H1 (cell line): ENCODE results near the gene ZC3H6. TPM values are rescaled to one million over a fixed set of nuclear protein-coding genes. Genes with fewer than 3 reads are reported as not detected.

ENCODE experiments used
- CTCF ChIA-PET: fragments of 300-600 bp; sonication (Branson Sonifier 250); formaldehyde crosslinking; loops from one replicate; lab custom pipeline; 2021; ENCODE audit not compliant: partially characterized antibody; lab: Charles Lee
- POLR2A ChIA-PET: fragments of 300-600 bp; sonication (Branson Sonifier 250); formaldehyde crosslinking; loops from one replicate; lab custom pipeline; 2021; ENCODE audit warnings: inconsistent platforms; ENCODE audit not compliant: partially characterized antibody; lab: Charles Lee
- DNase-seq, 2 experiments: peaks; one replicate each; pipeline versions ENCODE4 v3.0.0 to v3.0.0-alpha.2; 2010 to 2022; ENCODE audit warnings: low spot score in 2 of 2, low read depth in 1 of 2, mixed read lengths in 1 of 2
- FAIRE-seq: peaks from 2 replicates; lab custom pipeline; 2011; peaks lifted over from hg19 to GRCh38; lab: Jason Lieb, UNC
- H2AFZ ChIP-seq: 2 replicates; pipeline ENCODE4 v1.8.1; 2012; ENCODE audit warnings: low read length, inconsistent platforms
- H2AK5ac ChIP-seq: 2 replicates; pipeline ENCODE4 v1.6.1; 2013; ENCODE audit warnings: low read depth, low read length
- H2BK120ac ChIP-seq: replicated peaks from 2 replicates; pipeline ENCODE3; 2013; ENCODE audit warnings: low read depth, low read length, inconsistent platforms
- H2BK12ac ChIP-seq: 2 replicates; pipeline ENCODE4 v1.6.1; 2013; ENCODE audit warnings: low read depth, low read length
- H2BK15ac ChIP-seq: 2 replicates; pipeline ENCODE4 v1.6.1; 2013; ENCODE audit warnings: low read length
- H2BK20ac ChIP-seq: 2 replicates; pipeline ENCODE4 v1.6.1; 2013; ENCODE audit warnings: low read length
- H2BK5ac ChIP-seq: 2 replicates; pipeline ENCODE4 v1.6.1; 2013; ENCODE audit warnings: low read depth, low read length
- H3K14ac ChIP-seq: 2 replicates; pipeline ENCODE4 v1.6.1; 2013; ENCODE audit warnings: inconsistent platforms; ENCODE audit not compliant: insufficient read length
- H3K18ac ChIP-seq: 2 replicates; pipeline ENCODE4 v1.6.1; 2013; ENCODE audit warnings: low read length; ENCODE audit errors: extremely low read depth
- H3K23ac ChIP-seq: 2 replicates; pipeline ENCODE4 v1.6.1; 2013; ENCODE audit warnings: inconsistent platforms; ENCODE audit not compliant: insufficient read length
- H3K23me2 ChIP-seq: 2 replicates; pipeline ENCODE4 v1.6.1; 2013; ENCODE audit warnings: low read depth, low read length
- H3K27ac ChIP-seq: 2 replicates; pipeline ENCODE4 v1.6.1; 2011; ENCODE audit warnings: low read depth, low read length, inconsistent platforms
- H3K27me3 ChIP-seq, 4 experiments: replicated peaks in 1 of 4; 1 replicate in 1 of 4; 2 replicates in 3 of 4; pipeline versions ENCODE4 v1.6.1 to v1.8.1; 2011 to 2013; ENCODE audit warnings: low read length in 3 of 4, mild to moderate bottlenecking in 3 of 4, inconsistent platforms in 2 of 4, mixed read lengths in 2 of 4, moderate library complexity in 1 of 4; ENCODE audit not compliant: control insufficient read depth in 3 of 4, insufficient read depth in 3 of 4; ENCODE audit errors: extremely low read depth in 1 of 4
- H3K36me3 ChIP-seq, 4 experiments: 2 replicates each; pipeline versions ENCODE4 v1.6.1 to v1.8.1; 2011 to 2013; ENCODE audit warnings: mild to moderate bottlenecking in 4 of 4, low read length in 3 of 4, moderate library complexity in 2 of 4, control low read depth in 1 of 4, inconsistent platforms in 1 of 4; ENCODE audit not compliant: insufficient read depth in 4 of 4, control insufficient read depth in 2 of 4
- H3K4ac ChIP-seq: replicated peaks from 2 replicates; pipeline ENCODE3; 2013; ENCODE audit warnings: low read length, low read depth, mixed read lengths, inconsistent platforms; ENCODE audit not compliant: insufficient read length
- H3K4me1 ChIP-seq, 4 experiments: replicated peaks in 1 of 4; 1 replicate in 1 of 4; 2 replicates in 3 of 4; pipeline versions ENCODE4 v1.6.1 to v1.8.1; 2011 to 2013; ENCODE audit warnings: low read length in 3 of 4, inconsistent platforms in 2 of 4, mixed read lengths in 1 of 4; ENCODE audit not compliant: insufficient read depth in 4 of 4, control insufficient read depth in 3 of 4
- H3K4me2 ChIP-seq, 2 experiments: 2 replicates each; pipeline versions ENCODE4 v1.6.1 to v1.8.1; 2011 to 2013; ENCODE audit warnings: low read depth in 2 of 2, low read length in 2 of 2, control low read depth in 1 of 2, inconsistent platforms in 1 of 2, mild to moderate bottlenecking in 1 of 2; ENCODE audit not compliant: insufficient read depth in 1 of 2
- H3K4me3 ChIP-seq, 4 experiments: fragments of 200-600, 300-600 bp in 1 of 4; sonication (generic), shearing (Covaris generic), sonication (Bioruptor Twin) in 1 of 4; 2 replicates each; pipeline versions ENCODE4 v1.5.1 to v1.8.1; 2011 to 2016; ENCODE audit warnings: low read length in 4 of 4, low read depth in 3 of 4, control low read depth in 2 of 4, inconsistent platforms in 2 of 4, mild to moderate bottlenecking in 2 of 4, mixed read lengths in 1 of 4, moderate library complexity in 1 of 4; ENCODE audit not compliant: insufficient read depth in 2 of 4; ENCODE audit errors: extremely low read depth in 1 of 4
- H3K56ac ChIP-seq: replicated peaks from 2 replicates; pipeline ENCODE3; 2013; ENCODE audit warnings: low read depth, mild to moderate bottlenecking, mixed read lengths, low read length, inconsistent platforms; ENCODE audit not compliant: insufficient read length
- H3K79me1 ChIP-seq: 2 replicates; pipeline ENCODE4 v1.6.1; 2013; ENCODE audit warnings: low read depth, low read length, control low read depth
- H3K79me2 ChIP-seq, 2 experiments: 2 replicates each; pipeline versions ENCODE4 v1.6.1 to v1.8.1; 2012 to 2013; ENCODE audit warnings: low read length in 2 of 2, mild to moderate bottlenecking in 2 of 2, inconsistent platforms in 1 of 2; ENCODE audit not compliant: insufficient read depth in 2 of 2, control insufficient read depth in 1 of 2
- H3K9ac ChIP-seq, 4 experiments: replicated peaks in 1 of 4; 1 replicate in 1 of 4; 2 replicates in 3 of 4; pipeline versions ENCODE4 v1.6.1 to v1.8.1; 2011 to 2013; ENCODE audit warnings: low read depth in 3 of 4, low read length in 3 of 4, control low read depth in 2 of 4, mild to moderate bottlenecking in 2 of 4, moderate library complexity in 2 of 4, inconsistent platforms in 1 of 4; ENCODE audit errors: extremely low read depth in 1 of 4
- H3K9me3 ChIP-seq, 2 experiments: 2 replicates each; pipeline versions ENCODE4 v1.6.1 to v1.8.1; 2012 to 2013; ENCODE audit warnings: mild to moderate bottlenecking in 2 of 2, moderate library complexity in 2 of 2, control low read depth in 1 of 2, inconsistent platforms in 1 of 2, low read depth in 1 of 2, low read length in 1 of 2, mixed read lengths in 1 of 2; ENCODE audit not compliant: insufficient read depth in 2 of 2
- H4K20me1 ChIP-seq, 2 experiments: replicated peaks in 1 of 2; 2 replicates each; pipeline versions ENCODE3 to v1.8.1; 2011 to 2013; ENCODE audit warnings: inconsistent platforms in 2 of 2, low read length in 2 of 2, mild to moderate bottlenecking in 1 of 2; ENCODE audit not compliant: insufficient read depth in 2 of 2, control insufficient read depth in 1 of 2
- H4K5ac ChIP-seq: 2 replicates; pipeline ENCODE4 v1.6.1; 2013; ENCODE audit warnings: low read length, low read depth, mixed read lengths, inconsistent platforms; ENCODE audit not compliant: insufficient read length
- H4K8ac ChIP-seq: 2 replicates; pipeline ENCODE4 v1.8.0; 2013; ENCODE audit warnings: mild to moderate bottlenecking, moderate library complexity, low read length, inconsistent platforms; ENCODE audit not compliant: insufficient read depth; ENCODE audit errors: extremely low read depth
- H4K91ac ChIP-seq: replicated peaks from 2 replicates; pipeline ENCODE3; 2013; ENCODE audit warnings: low read length, mixed read lengths, inconsistent platforms; ENCODE audit not compliant: insufficient read length
- polyA plus RNA-seq, 7 experiments: library from polyadenylated mRNA; depleted of rRNA in 3 of 7; stranded (reverse) in 5 of 7; unstranded in 2 of 7; fragments of >200 nt in 5 of 7; fragments of 200-250 nt in 2 of 7; gene quantifications; 1 replicate in 5 of 7; 2 replicates in 1 of 7; 4 replicates in 1 of 7; pipeline versions ENCODE4 v1.2.1 to v1.2.3, GENCODE V29; 2011 to 2013; ENCODE audit warnings: missing spikeins in 2 of 7, mixed read lengths in 2 of 7
- total RNA-seq: library from RNA; stranded (reverse); fragmentation: NEBNext Ultra II Directional; extraction: Animal tissue kit (Norgen Biotek cat#: 25700); gene quantifications from 2 replicates; pipeline ENCODE4 v1.2.1, GENCODE V29; 2021
- TF ChIP-seq, protein P1 (sequence below): IDR thresholded peaks from 2 replicates; pipeline ENCODE4 v1.6.1; 2011; ENCODE audit warnings: low read depth, mild to moderate bottlenecking, low read length; ENCODE audit not compliant: insufficient read depth

Gene ZC3H6
- total and polyA plus RNA-seq, 2 of the 8 experiments (the other 6 are each of a cell fraction or from before 2014, with no cell fraction given), result 1.4 to 6.9 TPM

DNA sequence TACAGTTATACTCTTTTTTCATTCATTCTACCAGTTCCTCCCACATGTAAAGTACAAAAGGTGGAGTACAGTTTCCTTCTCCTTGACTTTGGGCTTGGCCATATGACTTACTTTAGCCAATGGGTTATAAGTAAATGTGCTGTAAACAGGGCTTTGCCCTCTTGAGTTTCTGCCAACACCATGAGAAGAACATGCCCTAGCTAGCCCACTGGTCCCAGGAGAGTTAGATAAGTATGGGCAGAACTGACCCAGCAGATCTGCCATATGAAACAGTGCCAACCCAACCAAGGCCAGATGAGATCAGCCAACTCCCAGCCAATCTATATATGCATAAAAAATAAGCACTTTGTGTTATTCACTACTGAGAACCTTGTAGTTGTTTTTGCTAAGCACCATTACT, 46.0 kb upstream of the ZC3H6 start:
- Histone ChIP-seq H2BK5ac (no peak overlapping the region), H3K79me2 (no peaks in the 10 kb centered on the region), H2AK5ac (no peak overlapping the region), H3K9me3 (no peaks in the 10 kb centered on the region), H3K4me3 (no peak overlapping the region), H3K27me3 (no peaks in the 10 kb centered on the region), H3K79me1 (no peaks in the 10 kb centered on the region), H4K8ac (no peak overlapping the region), H3K9ac (no peak overlapping the region), H3K27ac (no peak overlapping the region), H3K18ac (no peak overlapping the region), H2BK15ac (no peak overlapping the region), H3K14ac (no peak overlapping the region), H4K20me1 (no peaks in the 10 kb centered on the region)
- FAIRE-seq, result no peak
- TF ChIP-seq, protein P1, sequence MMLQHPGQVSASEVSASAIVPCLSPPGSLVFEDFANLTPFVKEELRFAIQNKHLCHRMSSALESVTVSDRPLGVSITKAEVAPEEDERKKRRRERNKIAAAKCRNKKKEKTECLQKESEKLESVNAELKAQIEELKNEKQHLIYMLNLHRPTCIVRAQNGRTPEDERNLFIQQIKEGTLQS, result no peak
- TF ChIP-seq, all 59 proteins: peak for 0
- no peak overlapping the region for H2BK12ac ChIP-seq
- no peak for DNase-seq
- H3K36me3 ChIP-seq, result peaks cover 0 to 4% (median 0%) of the 10 kb centered on the region in 4 experiments; a peak in 1 of 8 replicates
- no peaks in the 10 kb centered on the region for H3K4me1 ChIP-seq
- no peak overlapping the region for H2BK20ac ChIP-seq
- H3K23me2 ChIP-seq, result no peaks in the 10 kb centered on the region
- H4K5ac ChIP-seq, result no peak overlapping the region
- POLR2A ChIA-PET, result no interaction called here
- H3K56ac ChIP-seq, result no peak overlapping the region
- H2BK120ac ChIP-seq, result no peak overlapping the region
- H3K4ac ChIP-seq, result no peak overlapping the region
- no peak overlapping the region for H3K4me2 ChIP-seq
- no peak overlapping the region for H2AFZ ChIP-seq
- no peak overlapping the region for H4K91ac ChIP-seq
- CTCF ChIA-PET, result interaction anchor here (1.0 kb wide), 1 partner anchor 30 kb away, joined by 4 read pairs; no protein-coding TSS in a partner anchor
- no peak overlapping the region for H3K23ac ChIP-seq
